ENCODE results near the gene LYG2.
"Not testable (repeated sequence)": the region's sequence is repeated elsewhere in the genome, so short reads cannot be mapped to it uniquely, and the experiment has no call there.

LYG2 gene

GRCh38 chr2:99240431-99240830 is 15.0 kb downstream of the LYG2 start:
- no peak overlapping the region for H3K27ac ChIP-seq
- no peak for TF ChIP-seq CTCF (IDR thresholded peaks at IDR 0.05)
- no peak for TF ChIP-seq ZFX (IDR thresholded peaks at IDR 0.05; ENCODE audit: borderline replicate concordance)

GRCh38 chr2:99238599-99238998 is 16.9 kb downstream of the LYG2 start:
- no peak overlapping the region for H3K27ac ChIP-seq
- TF ChIP-seq ZFX (IDR thresholded peaks at IDR 0.05; ENCODE audit: borderline replicate concordance), result no peak
- TF ChIP-seq CTCF (IDR thresholded peaks at IDR 0.05), result no peak

GRCh38 chr2:99233177-99233576 is 22.3 kb downstream of the LYG2 start:
- not testable (repeated sequence) for H3K27ac ChIP-seq

- H3K27ac ChIP-seq, result no peak overlapping the region
- TF ChIP-seq CTCF (IDR thresholded peaks at IDR 0.05) (no peak), ZFX (IDR thresholded peaks at IDR 0.05; ENCODE audit: borderline replicate concordance) (no peak)
These were observed 37.5 kb downstream of the LYG2 start for GRCh38 chr2:99217929-99218501.

- H3K27ac ChIP-seq, result no peak overlapping the region
- TF ChIP-seq CTCF (IDR thresholded peaks at IDR 0.05), result no peak
- TF ChIP-seq ZFX (IDR thresholded peaks at IDR 0.05; ENCODE audit: borderline replicate concordance), result no peak
These were observed 39.4 kb downstream of the LYG2 start for GRCh38 chr2:99216096-99216495.

GRCh38 chr2:99205491-99205890 is 50.0 kb downstream of the LYG2 start:
- no peak for TF ChIP-seq CTCF (IDR thresholded peaks at IDR 0.05)
- no peak for TF ChIP-seq ZFX (IDR thresholded peaks at IDR 0.05; ENCODE audit: borderline replicate concordance)
- H3K27ac ChIP-seq, result no peak overlapping the region

- no peak overlapping the region for H3K27ac ChIP-seq
- TF ChIP-seq ZFX (IDR thresholded peaks at IDR 0.05; ENCODE audit: borderline replicate concordance), result no peak
- no peak for TF ChIP-seq CTCF (IDR thresholded peaks at IDR 0.05)
These were observed 53.3 kb downstream of the LYG2 start for GRCh38 chr2:99201959-99202678.

Measured in 22Rv1 (cell line).